MM.1S (cell line): ENCODE measurements around the gene PDXDC1.
"Not testable (repeated sequence)": the region's sequence is repeated elsewhere in the genome, so short reads cannot be mapped to it uniquely, and the experiment has no call there.

Source experiments
- CTCF ChIP-seq: fragments of 300-600 bp; sonication (generic); IDR thresholded peaks from 2 replicates; pipeline ENCODE4 v1.5.1; 2016; ENCODE audit warnings: antibody characterized with exemption, low read length, mixed read lengths
- EZH2 ChIP-seq: fragments of 300-600 bp; sonication (generic); optimal IDR thresholded peaks from 2 replicates; pipeline ENCODE3; 2017; ENCODE audit warnings: low read depth, mild to moderate bottlenecking, antibody characterized with exemption, low read length, mixed read lengths
- EZH2phosphoT487 ChIP-seq: fragments of 300-600 bp; sonication (generic); IDR thresholded peaks from 2 replicates; pipeline ENCODE4 v1.6.1; 2018; ENCODE audit warnings: antibody characterized with exemption, low read length

DNA sequence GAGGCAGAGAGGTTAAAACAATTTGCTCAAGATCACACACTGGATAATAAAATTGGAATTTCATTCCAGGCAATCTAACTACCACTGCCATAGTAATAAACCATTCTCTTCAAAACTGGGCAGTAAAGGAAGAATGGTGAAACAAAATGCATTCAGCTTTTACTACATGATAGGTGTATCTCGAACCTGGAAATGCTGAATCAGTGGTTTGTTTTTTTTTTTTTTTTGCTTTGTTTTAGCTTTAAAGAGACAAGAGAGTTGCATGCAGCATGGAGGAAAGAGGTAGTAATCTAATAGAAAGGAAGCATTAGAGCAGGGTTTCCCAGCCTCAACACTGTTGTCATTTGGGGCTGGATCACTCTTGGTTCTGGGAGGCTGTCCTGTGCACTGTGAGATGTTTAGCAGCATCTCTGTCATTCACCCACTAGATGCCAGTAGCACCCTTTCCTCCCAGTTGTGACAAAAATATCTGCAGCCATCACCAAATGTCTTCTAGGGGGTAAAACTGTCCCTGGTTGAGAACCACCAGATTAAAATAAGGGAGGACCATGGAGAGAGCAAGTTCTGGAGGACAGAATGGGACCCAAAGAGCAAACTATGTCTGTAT, 115.9 kb downstream of the PDXDC1 start:
- TF ChIP-seq CTCF, EZH2phosphoT487, EZH2: not testable (repeated sequence)
